WTC11 (cell line): ENCODE results near the gene DTD1. TPM values are rescaled to one million over a fixed set of nuclear protein-coding genes. Genes with fewer than 3 reads are reported as not detected.

Experiments
- ATAC-seq: fragments of 200-7000 bp; cut with Tn5 transposase; 2 replicates; pipeline ENCODE4 v1.10.0; 2021; ENCODE audit warnings: mild to moderate bottlenecking, moderate library complexity
- CTCF ChIA-PET: fragments of 300-600 bp; sonication (Branson Sonifier 250); formaldehyde crosslinking; loops from one replicate; lab custom pipeline; 2021; ENCODE audit warnings: antibody characterized with exemption; lab: Charles Lee
- POLR2A ChIA-PET: fragments of 350-600 bp; sonication (Branson Sonifier 250); formaldehyde crosslinking; loops from one replicate; lab custom pipeline; 2021; ENCODE audit warnings: antibody characterized with exemption; lab: Charles Lee
- DNase-seq: peaks from one replicate; pipeline ENCODE4 v3.0.0; 2021; ENCODE audit warnings: low spot score
- H3K27ac Mint-ChIP-seq: 2 replicates; pipeline ENCODE4 v1.8.0; 2021; ENCODE audit warnings: mixed read lengths
- H3K27me3 Mint-ChIP-seq: 2 replicates; pipeline ENCODE4 v1.8.0; 2021; ENCODE audit warnings: low read depth, mild to moderate bottlenecking, moderate library complexity, mixed read lengths
- H3K36me3 Mint-ChIP-seq: 2 replicates; pipeline ENCODE4 v1.8.0; 2021; ENCODE audit warnings: mixed read lengths
- H3K4me1 Mint-ChIP-seq: 2 replicates; pipeline ENCODE4 v1.8.0; 2022; ENCODE audit warnings: mixed read lengths
- H3K4me3 Mint-ChIP-seq: 2 replicates; pipeline ENCODE4 v1.8.0; 2021; ENCODE audit warnings: mild to moderate bottlenecking, moderate library complexity, mixed read lengths
- H3K9me3 Mint-ChIP-seq: 2 replicates; pipeline ENCODE4 v1.8.0; 2021; ENCODE audit warnings: mixed read lengths
- CBFB ChIP-seq: sonication (generic); formaldehyde crosslinking; IDR thresholded peaks from 2 replicates; pipeline ENCODE4 v1.8.1; 2022; ENCODE audit warnings: mild to moderate bottlenecking, low read depth, missing genetic modification reagents
- ELF4 ChIP-seq: sonication (generic); formaldehyde crosslinking; IDR thresholded peaks from 2 replicates; pipeline ENCODE4 v1.8.1; 2022; ENCODE audit warnings: low read depth, mild to moderate bottlenecking, moderate library complexity, missing genetic modification reagents
- ETV6 ChIP-seq: sonication (generic); formaldehyde crosslinking; IDR thresholded peaks from 2 replicates; pipeline ENCODE4 v1.8.1; 2022; ENCODE audit warnings: mild to moderate bottlenecking, missing genetic modification reagents
- FOXP1 ChIP-seq: sonication (generic); formaldehyde crosslinking; IDR thresholded peaks from 2 replicates; pipeline ENCODE4 v1.8.0; 2022; ENCODE audit warnings: missing genetic modification reagents, mild to moderate bottlenecking, moderate library complexity, borderline replicate concordance
- GRHL2 ChIP-seq: fragments of 250-450 bp; sonication (Bioruptor Pico); IDR thresholded peaks from 2 replicates; pipeline ENCODE4 v1.8.0; 2022; ENCODE audit warnings: mild to moderate bottlenecking, moderate library complexity; ENCODE audit not compliant: insufficient replicate concordance, severe bottlenecking
- HMGXB4 ChIP-seq: sonication (generic); formaldehyde crosslinking; IDR thresholded peaks from 2 replicates; pipeline ENCODE4 v1.8.1; 2023; ENCODE audit warnings: mild to moderate bottlenecking, moderate library complexity, missing genetic modification reagents
- KAT7 ChIP-seq: sonication (generic); formaldehyde crosslinking; IDR thresholded peaks from 2 replicates; pipeline ENCODE4 v1.8.1; 2023; ENCODE audit warnings: missing genetic modification reagents, mild to moderate bottlenecking, borderline replicate concordance
- MAX ChIP-seq: sonication (generic); formaldehyde crosslinking; IDR thresholded peaks from 2 replicates; pipeline ENCODE4 v1.8.0; 2022; ENCODE audit warnings: mild to moderate bottlenecking, missing genetic modification reagents
- RELA ChIP-seq: sonication (generic); formaldehyde crosslinking; IDR thresholded peaks from 2 replicates; pipeline ENCODE4 v1.8.1; 2022; ENCODE audit warnings: missing genetic modification reagents, mild to moderate bottlenecking, borderline replicate concordance
- RORB ChIP-seq: fragments of 250-450 bp; sonication (Bioruptor Pico); IDR thresholded peaks from 2 replicates; pipeline ENCODE4 v1.9.0; 2021; ENCODE audit warnings: mild to moderate bottlenecking
- STAT6 ChIP-seq: sonication (generic); formaldehyde crosslinking; conservative IDR thresholded peaks from 2 replicates; pipeline ENCODE4 v1.8.1; 2023; ENCODE audit warnings: mild to moderate bottlenecking, low read depth, missing genetic modification reagents, moderate library complexity
- TEAD1 ChIP-seq: sonication (generic); formaldehyde crosslinking; IDR thresholded peaks from 2 replicates; pipeline ENCODE4 v1.8.0; 2022; ENCODE audit warnings: mild to moderate bottlenecking, missing genetic modification reagents
- USF1 ChIP-seq: sonication (generic); formaldehyde crosslinking; IDR thresholded peaks from 2 replicates; pipeline ENCODE4 v1.8.0; 2022; ENCODE audit warnings: mild to moderate bottlenecking, missing genetic modification reagents
- ZBTB43 ChIP-seq: sonication (generic); formaldehyde crosslinking; IDR thresholded peaks from 2 replicates; pipeline ENCODE4 v1.8.1; 2023; ENCODE audit warnings: mild to moderate bottlenecking, missing genetic modification reagents
- ZMAT4 ChIP-seq: fragments of 250-450 bp; sonication (Bioruptor Pico); IDR thresholded peaks from 2 replicates; pipeline ENCODE4 v1.9.0; 2021; ENCODE audit warnings: mild to moderate bottlenecking
- ZNF138 ChIP-seq: sonication (generic); formaldehyde crosslinking; conservative IDR thresholded peaks from 2 replicates; pipeline ENCODE4 v1.8.1; 2022; ENCODE audit warnings: mild to moderate bottlenecking, moderate library complexity, missing genetic modification reagents
- ZNF219 ChIP-seq: sonication (generic); formaldehyde crosslinking; IDR thresholded peaks from 2 replicates; pipeline ENCODE4 v1.8.0; 2023; ENCODE audit warnings: missing genetic modification reagents, mild to moderate bottlenecking, borderline replicate concordance
- ZNF396 ChIP-seq: fragments of 250-450 bp; sonication (Bioruptor Pico); IDR thresholded peaks from 2 replicates; pipeline ENCODE4 v1.8.0; 2021; ENCODE audit warnings: mild to moderate bottlenecking, moderate library complexity, borderline replicate concordance
- ZNF671 ChIP-seq: fragments of 250-450 bp; sonication (Bioruptor Pico); IDR thresholded peaks from 2 replicates; pipeline ENCODE4 v1.8.0; 2021; ENCODE audit warnings: mild to moderate bottlenecking
- total RNA-seq: library from RNA; stranded (reverse); gene quantifications from 3 replicates; pipeline ENCODE4 v1.2.3, GENCODE V29; 2021

The DTD1 gene
- total RNA-seq, 1 experiment from 2014 or later: 71.1 TPM

- CTCF ChIA-PET: interaction anchor here (0.9 to 1.6 kb wide), 6 partner anchors 18 to 440 kb away, joined by 3 to 7 read pairs (median 4); no protein-coding TSS in a partner anchor
- POLR2A ChIA-PET: no interaction called here
- H3K27me3 Mint-ChIP-seq: no peaks in the 10 kb centered on the region
- H3K36me3 Mint-ChIP-seq: peaks cover 2% of the 10 kb centered on the region; the same call in 1 of the 2 replicates
- no peak overlapping the region for H3K4me3 Mint-ChIP-seq
- DNase-seq: no peak
- no peak for ATAC-seq
- H3K9me3 Mint-ChIP-seq: no peaks in the 10 kb centered on the region
- H3K4me1 Mint-ChIP-seq: peaks cover 4% of the 10 kb centered on the region
- H3K27ac Mint-ChIP-seq: no peak overlapping the region
- TF ChIP-seq RELA: no peak
- no peak for TF ChIP-seq STAT6
- no peak for TF ChIP-seq ELF4
- no peak for TF ChIP-seq ZNF396 (CRISPR knock-in tag)
- no peak for TF ChIP-seq FOXP1
- no peak for TF ChIP-seq HMGXB4 (CRISPR knock-in tag)
- TF ChIP-seq RORB (CRISPR knock-in tag): no peak
- no peak for TF ChIP-seq KAT7 (CRISPR knock-in tag)
- no peak for TF ChIP-seq GRHL2 (CRISPR knock-in tag)
- TF ChIP-seq ZNF219 (CRISPR knock-in tag): no peak
- TF ChIP-seq ZNF671 (CRISPR knock-in tag): no peak
- no peak for TF ChIP-seq ZMAT4 (CRISPR knock-in tag)
- TF ChIP-seq ETV6: no peak
Measured at GRCh38 chr20:18633411-18633810, 45.6 kb downstream of the DTD1 start.

GRCh38 chr20:18634501-18634900 is 46.6 kb downstream of the DTD1 start:
- CTCF ChIA-PET: interaction anchor here (1.3 kb wide), 1 partner anchor 16 kb away, joined by 7 read pairs; no protein-coding TSS in a partner anchor
- no peaks in the 10 kb centered on the region for H3K27me3 Mint-ChIP-seq

More at GRCh38 chr20:18634501-18634900, 46.6 kb downstream of the DTD1 start:
- ATAC-seq: no peak
- DNase-seq: no peak
- POLR2A ChIA-PET: no interaction called here
- Mint-ChIP-seq H3K9me3 (no peaks in the 10 kb centered on the region), H3K4me3 (no peak overlapping the region), H3K36me3 (no peaks in the 10 kb centered on the region), H3K4me1 (peaks cover 7% of the 10 kb centered on the region), H3K27ac (no peak overlapping the region)
- TF ChIP-seq MAX (CRISPR knock-in tag): no peak
- no peak for TF ChIP-seq USF1 (CRISPR knock-in tag)
- no peak for TF ChIP-seq ZNF138 (CRISPR knock-in tag)
- no peak for TF ChIP-seq ZBTB43 (CRISPR knock-in tag)
- no peak for TF ChIP-seq CBFB (CRISPR knock-in tag)
- TF ChIP-seq TEAD1 (CRISPR knock-in tag): no peak
- TF ChIP-seq RORB (CRISPR knock-in tag): no peak
